Lower leg skin (tissue), 3 donors: Measurements from ENCODE around the gene RSPH4A.

ENCODE experiments used
- CTCF ChIP-seq, 3 donors: fragments of 450-650 bp; IDR thresholded peaks; one replicate each; pipeline ENCODE4 v1.5.1; 2016; ENCODE audit warnings: antibody characterized with exemption in 3 of 3, mild to moderate bottlenecking in 3 of 3, moderate library complexity in 2 of 3
- POLR2A ChIP-seq, 2 donors: fragments of 450-650 bp; IDR thresholded peaks; one replicate each; pipeline ENCODE4 v1.6.1; 2016 to 2017; ENCODE audit warnings: antibody characterized with exemption in 2 of 2, mild to moderate bottlenecking in 1 of 2, moderate library complexity in 1 of 2

DNA sequence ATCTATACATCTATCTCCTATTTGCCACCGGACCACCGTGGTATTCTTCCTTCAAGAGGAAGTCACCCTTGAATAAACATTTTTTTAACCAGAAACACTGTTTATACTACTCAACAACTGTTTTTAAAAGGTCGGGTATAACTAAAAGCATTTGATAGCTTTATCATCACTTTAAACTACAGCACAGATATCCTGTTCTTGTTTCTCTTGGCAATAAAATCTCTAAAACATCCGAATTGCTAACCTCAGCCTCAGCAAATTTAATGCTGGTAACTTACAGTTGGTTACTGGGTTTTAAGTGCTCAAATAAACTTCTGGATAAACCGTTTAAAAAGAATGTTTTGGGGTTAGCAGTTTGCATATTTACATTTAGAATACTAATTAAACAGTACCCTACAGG, 31.9 kb downstream of the RSPH4A start:
- TF ChIP-seq POLR2A (IDR thresholded peaks at IDR 0.05) (no peak), CTCF (IDR thresholded peaks at IDR 0.05) (no peak)
